ENCODE data around the gene FRMD4B. TPM values are rescaled to one million over a fixed set of nuclear protein-coding genes. Genes with fewer than 3 reads are reported as not detected.
A peak's percentile ranks its signal among the peaks of the same experiment; 100 is the strongest.

The FRMD4B gene
- total and polyA plus RNA-seq, 2 experiments from 2014 or later, result not detected

DNA sequence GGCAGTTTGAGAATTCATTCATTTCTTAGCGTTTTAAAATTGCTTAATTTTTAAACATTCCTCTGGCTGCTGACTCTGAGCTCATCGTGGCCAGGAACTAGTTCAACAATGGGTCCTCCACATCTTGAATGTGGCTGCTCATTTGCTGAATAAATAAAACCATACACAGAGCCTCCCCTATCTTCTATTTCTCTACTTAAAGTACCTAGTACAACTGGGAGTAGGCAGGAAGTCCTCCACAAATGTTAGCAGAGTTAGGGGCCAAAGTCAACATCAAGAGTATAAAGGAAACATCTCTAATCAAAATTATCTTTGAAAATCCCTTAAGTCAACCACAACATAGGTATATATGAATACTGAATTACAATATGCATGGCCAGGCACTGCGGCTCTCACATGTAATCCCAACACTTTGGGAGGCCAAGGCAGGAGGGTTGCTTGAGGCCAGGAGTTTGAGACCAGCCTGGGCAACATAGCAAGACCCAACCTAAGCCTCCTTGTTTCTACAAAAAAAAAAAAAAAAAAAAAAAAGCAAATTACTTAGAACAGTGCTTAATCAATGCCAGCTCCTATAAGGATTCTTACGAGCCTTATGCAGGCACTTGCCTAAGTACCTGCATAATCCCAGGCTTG lies 206.0 kb downstream of the FRMD4B start:
- Histone ChIP-seq H3K79me2 (ENCODE audit: insufficient read depth) (no peaks in the 10 kb centered on the region), H3K27ac (no peak overlapping the region), H3K27me3 (replicated peaks; ENCODE audit: insufficient read depth) (no peaks in the 10 kb centered on the region), H3K4me1 (ENCODE audit: insufficient read depth) (peaks cover 21% of the 10 kb centered on the region), H3K4me3 (no peak overlapping the region), H3K9me2 (ENCODE audit: insufficient read depth) (no peaks in the 10 kb centered on the region), H2AFZ (no peak overlapping the region), H4K20me1 (ENCODE audit: insufficient read depth) (no peaks in the 10 kb centered on the region), H3K36me3 (ENCODE audit: low read depth) (no peaks in the 10 kb centered on the region), H3K4me2 (ENCODE audit: unreplicated experiment) (no peak overlapping the region), H3K9me3 (ENCODE audit: low read depth) (no peaks in the 10 kb centered on the region), H3K9ac (no peak overlapping the region), H3F3A (ENCODE audit: insufficient read depth) (peaks cover 26% of the 10 kb centered on the region)
- in situ Hi-C loops (cut with MboI), result no loop called here
- TF ChIP-seq EZH2phosphoT487 (IDR thresholded peaks at IDR 0.05; ENCODE audit: insufficient read depth, low read depth) (no peak), EZH2 (IDR thresholded peaks at IDR 0.05; ENCODE audit: insufficient read depth, poor library complexity, severe bottlenecking) (no peak)
- DNase-seq, result no peak
- 71 to 76% methylated on average over 4 of the region's 4 CpGs for WGBS, 2 experiments (ENCODE audit: low coverage in 1 of 2, low lambda C conversion rate in 2 of 2, missing lambda C conversion rate in 2 of 2)

GRCh38 chr3:69178838-69179739 lies 206.8 kb downstream of the FRMD4B start:
- H3K4me1 ChIP-seq (ENCODE audit: insufficient read depth), result peaks cover 21% of the 10 kb centered on the region
- H3K27me3 ChIP-seq (replicated peaks; ENCODE audit: insufficient read depth), result no peaks in the 10 kb centered on the region
- H3K4me2 ChIP-seq (ENCODE audit: unreplicated experiment), result no peak overlapping the region
- in situ Hi-C loops (cut with MboI), result no loop called here
- 81 to 84% methylated on average over 5 of the region's 5 CpGs for WGBS, 2 experiments (ENCODE audit: low coverage in 1 of 2, low lambda C conversion rate in 2 of 2, missing lambda C conversion rate in 2 of 2)
- peak; percentile 17 for DNase-seq
- H3K79me2 ChIP-seq (ENCODE audit: insufficient read depth), result no peaks in the 10 kb centered on the region
- H3K9me2 ChIP-seq (ENCODE audit: insufficient read depth), result no peaks in the 10 kb centered on the region
- peaks cover 21% of the 10 kb centered on the region for H3F3A ChIP-seq (ENCODE audit: insufficient read depth)
- H2AFZ ChIP-seq, result no peak overlapping the region
- no peak overlapping the region for H3K4me3 ChIP-seq
- H3K9me3 ChIP-seq (ENCODE audit: low read depth), result no peaks in the 10 kb centered on the region
- no peak overlapping the region for H3K27ac ChIP-seq
- no peak overlapping the region for H3K9ac ChIP-seq
- no peak for TF ChIP-seq EZH2phosphoT487 (IDR thresholded peaks at IDR 0.05; ENCODE audit: insufficient read depth, low read depth)
- no peaks in the 10 kb centered on the region for H4K20me1 ChIP-seq (ENCODE audit: insufficient read depth)
- no peaks in the 10 kb centered on the region for H3K36me3 ChIP-seq (ENCODE audit: low read depth)

DNA sequence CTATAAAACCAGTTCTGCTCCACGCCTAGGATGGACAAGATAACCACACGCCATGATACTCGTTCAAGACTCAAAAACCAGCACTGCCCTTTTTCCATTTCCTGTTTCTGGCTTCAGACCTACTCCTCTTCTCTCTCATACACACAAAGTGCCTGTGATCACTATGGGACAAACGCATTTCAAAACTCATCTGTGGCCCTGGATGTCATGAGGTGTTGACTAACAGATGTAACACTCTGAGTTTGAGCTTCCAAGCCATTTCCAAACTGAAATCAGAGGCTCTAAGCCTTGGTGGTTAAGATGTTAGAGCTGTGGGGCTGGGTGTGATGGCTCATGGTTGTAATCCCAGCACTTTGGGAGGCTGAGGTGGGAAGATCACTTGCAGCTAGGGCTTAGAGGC lies 207.8 kb downstream of the FRMD4B start:
- 96 to 99% methylated on average over 4 of the region's 4 CpGs for WGBS, 2 experiments (ENCODE audit: low coverage in 1 of 2, low lambda C conversion rate in 2 of 2, missing lambda C conversion rate in 2 of 2)
- H3F3A ChIP-seq (ENCODE audit: insufficient read depth), result peaks cover 12% of the 10 kb centered on the region
- DNase-seq, result no peak
- no peak for TF ChIP-seq EZH2phosphoT487 (IDR thresholded peaks at IDR 0.05; ENCODE audit: insufficient read depth, low read depth)
- TF ChIP-seq EZH2 (IDR thresholded peaks at IDR 0.05; ENCODE audit: insufficient read depth, poor library complexity, severe bottlenecking), result no peak
- no peak overlapping the region for H3K9ac ChIP-seq
- no peak overlapping the region for H3K4me3 ChIP-seq
- no peaks in the 10 kb centered on the region for H4K20me1 ChIP-seq (ENCODE audit: insufficient read depth)
- no peaks in the 10 kb centered on the region for H3K27me3 ChIP-seq (replicated peaks; ENCODE audit: insufficient read depth)
- no peak overlapping the region for H3K4me2 ChIP-seq (ENCODE audit: unreplicated experiment)
- H3K9me2 ChIP-seq (ENCODE audit: insufficient read depth), result no peaks in the 10 kb centered on the region
- no peak overlapping the region for H3K27ac ChIP-seq
- no peaks in the 10 kb centered on the region for H3K9me3 ChIP-seq (ENCODE audit: low read depth)
- H3K79me2 ChIP-seq (ENCODE audit: insufficient read depth), result no peaks in the 10 kb centered on the region
- no peak overlapping the region for H2AFZ ChIP-seq
- H3K36me3 ChIP-seq (ENCODE audit: low read depth), result no peaks in the 10 kb centered on the region
- peaks cover 17% of the 10 kb centered on the region for H3K4me1 ChIP-seq (ENCODE audit: insufficient read depth)
- in situ Hi-C loops (cut with MboI), result no loop called here

- Histone ChIP-seq H3K4me2 (ENCODE audit: unreplicated experiment) (no peak overlapping the region), H3K27me3 (replicated peaks; ENCODE audit: insufficient read depth) (no peaks in the 10 kb centered on the region), H3K9me3 (ENCODE audit: low read depth) (no peaks in the 10 kb centered on the region), H3K79me2 (ENCODE audit: insufficient read depth) (no peaks in the 10 kb centered on the region), H4K20me1 (ENCODE audit: insufficient read depth) (no peaks in the 10 kb centered on the region), H2AFZ (no peak overlapping the region), H3K27ac (no peak overlapping the region), H3K36me3 (ENCODE audit: low read depth) (no peaks in the 10 kb centered on the region), H3K9me2 (ENCODE audit: insufficient read depth) (no peaks in the 10 kb centered on the region), H3K4me3 (no peak overlapping the region), H3K9ac (no peak overlapping the region), H3K4me1 (ENCODE audit: insufficient read depth) (no peaks in the 10 kb centered on the region), H3F3A (ENCODE audit: insufficient read depth) (no peaks in the 10 kb centered on the region)
- TF ChIP-seq EZH2 (IDR thresholded peaks at IDR 0.05; ENCODE audit: insufficient read depth, poor library complexity, severe bottlenecking) (no peak), EZH2phosphoT487 (IDR thresholded peaks at IDR 0.05; ENCODE audit: insufficient read depth, low read depth) (no peak)
- in situ Hi-C loops (cut with MboI), result loop anchor here (25.0 kb wide), 1 partner anchor 487 kb away; no protein-coding TSS in a partner anchor
- no peak for DNase-seq
- WGBS, 2 experiments (ENCODE audit: low coverage in 1 of 2, low lambda C conversion rate in 2 of 2, missing lambda C conversion rate in 2 of 2), result 89 to 91% methylated on average over 4 of the region's 4 CpGs
Measured at GRCh38 chr3:69174871-69175737, 210.8 kb downstream of the FRMD4B start.
